Measurements from ENCODE around the gene ABCA10.
"Not testable (repeated sequence)": the region's sequence is repeated elsewhere in the genome, so short reads cannot be mapped to it uniquely, and the experiment has no call there.

- not testable (repeated sequence) for TF ChIP-seq POLR2A (IDR thresholded peaks at IDR 0.05; ENCODE audit: low read length); GATA1 (IDR thresholded peaks at IDR 0.05; ENCODE audit: low read depth, low read length)
Measured at GRCh38 chr17:69168642-69169041, 60.0 kb downstream of the ABCA10 start.
